Esophagus muscularis mucosa (tissue), 4 donors: ENCODE data around the gene LRRC63.

ENCODE experiments used
- CTCF ChIP-seq, 3 experiments: fragments of 200-600 bp in 2 of 3; fragments of 450-650 bp in 1 of 3; sonication (generic) in 2 of 3; IDR thresholded peaks; one replicate each; pipeline ENCODE4 v1.5.1; 2017 to 2019; ENCODE audit warnings: antibody characterized with exemption in 3 of 3, mild to moderate bottlenecking in 2 of 3, moderate library complexity in 1 of 3
- EP300 ChIP-seq: sonication (generic); formaldehyde crosslinking; IDR thresholded peaks from one replicate; pipeline ENCODE4 v1.6.1; 2017; ENCODE audit warnings: antibody characterized with exemption
- POLR2A ChIP-seq: fragments of 450-650 bp; IDR thresholded peaks from one replicate; pipeline ENCODE4 v1.6.1; 2017; ENCODE audit warnings: antibody characterized with exemption, moderate library complexity, mild to moderate bottlenecking, low read depth
- POLR2AphosphoS5 ChIP-seq, 2 donors: sonication (generic); formaldehyde crosslinking; IDR thresholded peaks; one replicate each; pipeline ENCODE4 v1.6.1; 2017; ENCODE audit warnings: antibody characterized with exemption in 2 of 2

GRCh38 chr13:46213242-46213641, 1.5 kb downstream of the LRRC63 start:
- TF ChIP-seq CTCF (IDR thresholded peaks at IDR 0.05) (no peak), POLR2A (no peak), POLR2AphosphoS5 (IDR thresholded peaks at IDR 0.05) (no peak), EP300 (no peak)
